ENCODE measurements around the gene PVALB.
"Not testable (repeated sequence)": the region's sequence is repeated elsewhere in the genome, so short reads cannot be mapped to it uniquely, and the experiment has no call there.

Gene PVALB

GRCh38 chr22:36759481-36760159, 57.2 kb downstream of the PVALB start:
- TF ChIP-seq CTCF (conservative IDR thresholded peaks at IDR 0.05; ENCODE audit: low read depth, low read length), result no peak
- no peak for DNase-seq (ENCODE audit: low read depth)
- no peak overlapping the region for H3K4me3 ChIP-seq (ENCODE audit: low read length)

DNA sequence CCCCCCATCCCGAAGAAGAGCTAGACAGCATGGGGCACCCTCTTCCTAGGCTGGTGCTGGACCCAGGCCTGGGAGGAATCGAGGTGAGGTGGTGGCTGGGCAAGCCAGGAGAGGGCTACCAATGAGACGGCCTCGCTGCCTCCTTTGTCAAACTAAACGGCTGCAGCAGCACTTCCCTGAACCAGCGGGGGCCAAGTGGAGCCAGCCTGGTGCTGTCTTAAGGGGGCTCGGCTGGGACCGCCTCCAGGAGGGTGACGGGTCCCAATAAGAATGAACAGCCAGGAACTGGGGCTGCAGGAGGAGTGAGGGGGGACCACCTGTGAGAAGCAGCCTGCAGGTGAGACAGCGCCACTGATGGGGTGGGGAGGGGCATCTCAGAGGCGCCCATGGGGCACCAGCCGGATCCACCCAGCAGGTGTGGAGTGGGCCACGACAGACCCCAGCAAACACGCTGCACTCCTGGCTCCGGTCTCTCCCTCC, 58.0 kb downstream of the PVALB start:
- TF ChIP-seq CTCF (conservative IDR thresholded peaks at IDR 0.05; ENCODE audit: low read depth, low read length), result no peak
- DNase-seq (ENCODE audit: low read depth), result no peak
- H3K4me3 ChIP-seq (ENCODE audit: low read length), result no peak overlapping the region

GRCh38 chr22:36757668-36758211, 59.1 kb downstream of the PVALB start:
- DNase-seq (ENCODE audit: low read depth), result no peak
- no peak overlapping the region for H3K4me3 ChIP-seq (ENCODE audit: low read length)
- TF ChIP-seq CTCF (conservative IDR thresholded peaks at IDR 0.05; ENCODE audit: low read depth, low read length), result peak; percentile 85

GRCh38 chr22:36756746-36757655, 59.8 kb downstream of the PVALB start:
- H3K4me3 ChIP-seq (ENCODE audit: low read length), result no peak overlapping the region
- no peak for DNase-seq (ENCODE audit: low read depth)
- no peak for TF ChIP-seq CTCF (conservative IDR thresholded peaks at IDR 0.05; ENCODE audit: low read depth, low read length)

- no peak overlapping the region for H3K4me3 ChIP-seq (ENCODE audit: low read length)
Measured at GRCh38 chr22:36756031-36756430, 60.8 kb downstream of the PVALB start.

DNA sequence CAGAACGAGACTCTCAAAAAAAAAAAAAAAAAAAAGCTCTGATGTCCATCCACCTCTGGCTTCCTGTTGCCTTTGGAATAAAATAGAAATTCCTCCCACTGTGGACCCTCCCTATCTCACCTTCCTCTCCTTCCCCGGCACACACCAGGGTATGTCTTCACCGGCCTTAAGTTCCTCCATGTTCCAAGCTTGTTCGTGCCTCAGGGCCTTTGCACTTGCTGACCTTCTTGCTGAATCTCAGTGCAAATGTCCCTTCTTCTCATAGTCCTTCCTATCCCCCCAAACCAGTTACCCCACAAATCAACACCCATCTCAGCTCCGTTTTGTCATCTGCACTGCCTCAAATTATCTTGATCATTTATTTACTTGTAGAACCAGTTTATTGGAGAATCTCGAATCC, 61.5 kb downstream of the PVALB start:
- TF ChIP-seq CTCF (conservative IDR thresholded peaks at IDR 0.05; ENCODE audit: low read depth, low read length), result no peak
- no peak for DNase-seq (ENCODE audit: low read depth)
- no peak overlapping the region for H3K4me3 ChIP-seq (ENCODE audit: low read length)

More at GRCh38 chr22:36756031-36756430, 60.8 kb downstream of the PVALB start:
- no peak for TF ChIP-seq CTCF (conservative IDR thresholded peaks at IDR 0.05; ENCODE audit: low read depth, low read length)
- no peak for DNase-seq (ENCODE audit: low read depth)

GRCh38 chr22:36754881-36755280, 62.0 kb downstream of the PVALB start:
- DNase-seq (ENCODE audit: low read depth); H3K4me3 ChIP-seq (ENCODE audit: low read length): not testable (repeated sequence)

Data from retinal pigment epithelial cell (primary cell).